Measurements from ENCODE around the gene MYEF2.
A peak's percentile ranks its signal among the peaks of the same experiment; 100 is the strongest.

MYEF2 gene

GRCh38 chr15:48177766-48178647 is at the start of gene MYEF2:
TSS of gene MYEF2 (minus strand) at chr15:48178295. CDS start at chr15:48178237, 58 bp downstream.
- DNase-seq (ENCODE audit: low spot score), result peak; percentile 44

DNA sequence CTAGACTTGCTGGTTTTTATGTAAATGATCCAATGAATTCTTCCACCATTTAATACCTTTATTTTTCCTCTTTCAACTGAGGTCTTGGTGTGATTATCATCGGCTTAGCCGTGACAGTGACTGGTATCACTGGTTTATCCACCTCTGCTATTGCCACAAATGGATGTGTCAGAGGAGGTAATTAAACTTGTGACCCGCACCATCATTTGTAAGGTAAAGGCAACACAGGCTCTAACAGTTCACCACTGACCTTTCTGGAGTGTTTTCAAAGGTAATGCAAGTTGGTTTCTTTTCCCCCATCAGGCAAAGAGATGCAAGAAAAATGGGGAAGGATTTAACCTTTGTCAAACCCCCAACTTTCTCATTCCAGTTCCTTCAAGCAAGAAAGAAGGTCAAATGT is 47.7 kb upstream of the MYEF2 start:
- DNase-seq (ENCODE audit: low spot score), result no peak

DNA sequence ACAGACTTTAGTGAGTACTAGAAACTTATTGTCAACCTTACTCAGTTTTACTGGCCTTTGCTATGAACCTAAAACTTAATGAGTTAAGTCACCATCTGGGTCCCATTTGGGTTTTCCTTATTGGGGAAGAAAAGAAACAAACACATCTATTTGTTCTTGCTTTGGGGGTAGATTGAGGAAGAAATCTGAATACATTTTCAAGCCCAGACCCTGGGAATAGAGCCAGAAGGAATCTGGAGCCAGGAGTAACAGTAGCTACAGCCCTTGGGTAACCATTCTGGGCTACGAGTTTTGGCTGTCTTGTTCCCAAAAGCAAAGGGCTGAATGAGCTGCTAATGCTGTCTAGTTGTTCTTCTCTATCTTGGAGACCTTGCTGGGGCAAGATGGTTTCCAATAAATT is 44.5 kb upstream of the MYEF2 start:
- no peak for DNase-seq (ENCODE audit: low spot score)

- peak; percentile 27 for DNase-seq (ENCODE audit: low spot score)
Measured at GRCh38 chr15:48221885-48222284, 43.8 kb upstream of the MYEF2 start.

GRCh38 chr15:48221261-48221660 is 43.2 kb upstream of the MYEF2 start:
- no peak for DNase-seq (ENCODE audit: low spot score)

DNA sequence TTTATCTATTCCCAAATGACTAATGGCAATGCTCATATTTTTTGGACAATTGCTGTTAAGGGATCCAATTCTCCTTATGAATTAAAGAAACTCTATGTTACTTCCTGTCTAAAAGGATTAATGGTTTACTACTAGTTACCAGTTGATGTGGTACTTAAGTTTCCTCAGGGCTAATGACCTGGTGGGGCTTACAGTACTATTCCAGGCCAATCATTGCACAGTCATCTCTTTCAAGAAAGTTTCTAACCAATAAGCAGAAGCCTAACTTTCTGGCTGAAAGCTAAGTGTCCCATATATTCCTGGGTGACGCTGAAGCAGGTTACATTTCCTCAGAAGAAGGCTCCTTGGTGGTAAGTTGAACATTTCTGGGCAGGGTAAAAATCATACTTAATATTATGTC is 27.9 kb upstream of the MYEF2 start, which contains the start of gene SLC12A1:
SLC12A1 (plus strand) TSS at position 322 of the 400 bp plus-strand sequence. CDS start 1,418 bp downstream, outside the sequence.
- DNase-seq (ENCODE audit: low spot score), result no peak

- no peak for DNase-seq (ENCODE audit: low spot score)
Measured at GRCh38 chr15:48202068-48202467, 24.0 kb upstream of the MYEF2 start.

DNA sequence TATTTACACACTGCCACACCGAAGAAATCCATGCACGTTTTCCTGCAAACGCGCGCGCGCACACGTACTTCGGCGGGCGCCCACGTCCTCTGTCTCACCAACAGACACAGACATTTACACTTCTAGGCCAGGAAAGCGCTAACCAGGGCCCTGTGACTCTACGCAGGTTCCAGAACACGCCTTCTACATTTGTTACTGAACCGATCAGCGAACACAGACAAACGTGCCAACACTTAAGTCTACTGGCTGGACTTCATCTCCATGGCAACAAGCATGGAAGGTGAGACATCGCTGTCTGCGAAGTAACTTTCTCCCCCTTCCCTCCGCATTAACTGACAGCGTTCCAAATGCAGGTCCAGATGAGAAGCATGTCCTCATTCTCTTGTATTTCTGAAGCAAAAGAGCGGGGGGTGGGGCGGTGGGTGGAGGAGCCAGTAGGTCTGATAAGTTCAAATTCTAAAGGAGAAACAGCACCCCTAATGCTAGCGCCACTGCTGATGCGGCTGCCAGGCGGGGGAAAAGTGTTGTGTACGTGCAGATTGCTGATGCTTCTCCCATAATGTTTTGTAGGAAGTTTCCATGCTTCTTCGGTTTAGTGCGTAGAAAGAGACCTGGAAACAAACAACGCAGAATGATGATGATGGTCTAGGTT is 13.6 kb upstream of the MYEF2 start, which contains the start of gene CTXN2:
CTXN2 (plus strand) TSS at position 92 of the 652 bp plus-strand sequence. CDS start 9,636 bp downstream, outside the sequence.
- no peak for DNase-seq (ENCODE audit: low spot score)

- peak; percentile 64 for DNase-seq (ENCODE audit: low spot score)
Measured at GRCh38 chr15:48190932-48191573, 13.0 kb upstream of the MYEF2 start.

- no peak for DNase-seq (ENCODE audit: low spot score)
Measured at GRCh38 chr15:48186271-48186670, 8.2 kb upstream of the MYEF2 start.

- DNase-seq (ENCODE audit: low spot score), result no peak
Measured at GRCh38 chr15:48185529-48185928, 7.4 kb upstream of the MYEF2 start.

GRCh38 chr15:48182749-48183148 is 4.7 kb upstream of the MYEF2 start:
- DNase-seq (ENCODE audit: low spot score), result no peak

GRCh38 chr15:48178648-48178931 is 495 bp upstream of the MYEF2 start:
- DNase-seq (ENCODE audit: low spot score), result no peak

DNA sequence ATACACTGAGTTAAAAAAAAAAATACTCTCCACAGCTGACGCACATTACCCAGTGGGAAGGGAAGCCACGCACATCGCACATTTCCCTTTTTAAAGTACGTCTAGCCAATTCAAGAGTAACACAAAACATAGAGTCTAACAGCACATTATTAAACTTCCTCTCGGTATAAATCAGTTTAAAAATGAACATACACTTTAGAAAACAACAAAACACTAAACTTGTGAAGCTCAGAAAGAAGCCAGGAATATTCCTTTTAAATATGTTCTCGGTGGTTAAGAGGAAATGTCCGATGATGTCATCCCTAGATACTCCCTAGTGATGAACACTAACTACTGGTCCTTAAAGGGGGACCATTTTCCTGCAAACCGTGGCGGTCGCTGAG is 721 bp downstream of the MYEF2 start:
- DNase-seq (ENCODE audit: low spot score), result peak; percentile 40

- DNase-seq (ENCODE audit: low spot score), result no peak
Measured at GRCh38 chr15:48176957-48177356, 1.1 kb downstream of the MYEF2 start.

DNA sequence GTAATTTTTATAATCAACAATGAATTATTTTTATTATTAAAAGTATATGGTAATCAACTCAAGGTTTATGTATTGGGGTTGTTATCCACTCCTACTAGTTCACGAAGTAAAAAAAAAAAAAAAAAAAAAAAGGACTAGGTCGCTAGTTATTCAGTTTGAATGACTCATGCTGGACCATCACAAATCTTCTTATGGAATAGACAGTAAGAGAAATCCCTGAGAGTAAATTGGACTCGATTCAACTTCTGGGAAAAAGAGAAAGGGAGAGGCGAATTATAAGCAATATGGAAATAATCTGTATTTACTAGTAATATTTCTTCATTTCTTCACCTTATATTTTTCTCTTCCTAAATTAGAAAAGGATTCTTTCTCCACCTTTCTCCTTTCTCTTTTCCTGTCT is 2.0 kb downstream of the MYEF2 start:
- DNase-seq (ENCODE audit: low spot score), result no peak

DNA sequence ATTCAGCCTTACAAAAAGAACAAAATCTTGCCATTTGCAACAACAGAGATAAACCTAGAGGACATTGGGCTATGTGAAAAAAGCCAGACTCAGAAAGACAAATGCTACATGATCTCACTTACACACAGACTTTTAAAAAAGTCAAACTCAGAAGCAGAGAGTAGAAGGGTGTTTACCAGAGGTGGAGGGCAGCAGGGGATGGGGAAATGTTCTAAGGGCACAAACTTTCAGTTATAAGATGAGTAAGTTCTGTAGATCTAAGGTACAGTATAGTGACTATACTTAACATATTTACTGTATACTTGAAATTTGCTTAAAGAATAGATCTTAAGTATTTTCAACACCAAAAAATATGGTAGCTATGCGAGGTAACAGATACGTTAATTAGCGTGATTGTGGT is 3.0 kb downstream of the MYEF2 start:
- no peak for DNase-seq (ENCODE audit: low spot score)

DNA sequence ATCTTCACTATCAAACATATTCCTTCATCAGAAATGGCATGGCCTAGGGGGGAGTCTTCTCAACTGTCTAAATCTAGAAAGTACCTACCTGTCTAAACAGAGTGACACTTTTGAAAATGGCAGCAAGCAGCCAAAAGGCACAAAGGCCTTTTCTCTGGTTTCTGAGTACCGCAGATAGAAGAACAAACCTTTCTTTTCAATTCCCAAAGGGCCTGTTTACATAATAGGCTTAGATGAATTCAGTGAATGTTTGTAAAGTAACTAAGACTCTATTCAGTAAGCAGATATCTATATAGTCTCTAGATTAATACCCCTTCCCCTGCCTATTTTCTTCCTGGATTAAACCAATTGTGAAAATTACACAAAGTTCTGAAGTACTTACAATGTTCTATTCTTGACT is 7.1 kb downstream of the MYEF2 start:
- no peak for DNase-seq (ENCODE audit: low spot score)

DNA sequence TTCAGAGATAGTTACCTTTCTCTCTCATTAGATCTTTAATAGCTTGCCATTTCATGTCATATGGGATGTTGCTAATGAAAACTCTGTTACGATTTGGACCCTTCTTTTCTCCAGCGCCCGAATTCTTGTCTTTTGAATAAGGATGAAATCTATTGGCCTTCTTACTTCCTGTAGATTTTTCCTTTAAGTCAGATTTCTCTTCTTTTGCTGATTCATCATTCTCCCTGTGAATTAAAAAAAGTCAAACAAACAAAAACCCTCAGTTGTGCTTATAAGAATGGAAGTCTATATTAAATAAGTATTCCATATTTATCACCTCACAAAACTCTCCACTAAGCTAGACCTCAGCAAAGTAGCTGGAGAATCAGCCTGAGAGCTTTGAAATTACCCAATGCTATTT is 9.5 kb downstream of the MYEF2 start:
- DNase-seq (ENCODE audit: low spot score), result no peak

GRCh38 chr15:48153526-48153925 is 24.6 kb downstream of the MYEF2 start:
- DNase-seq (ENCODE audit: low spot score), result no peak

GRCh38 chr15:48149858-48150257 is 28.2 kb downstream of the MYEF2 start:
- DNase-seq (ENCODE audit: low spot score), result no peak

DNA sequence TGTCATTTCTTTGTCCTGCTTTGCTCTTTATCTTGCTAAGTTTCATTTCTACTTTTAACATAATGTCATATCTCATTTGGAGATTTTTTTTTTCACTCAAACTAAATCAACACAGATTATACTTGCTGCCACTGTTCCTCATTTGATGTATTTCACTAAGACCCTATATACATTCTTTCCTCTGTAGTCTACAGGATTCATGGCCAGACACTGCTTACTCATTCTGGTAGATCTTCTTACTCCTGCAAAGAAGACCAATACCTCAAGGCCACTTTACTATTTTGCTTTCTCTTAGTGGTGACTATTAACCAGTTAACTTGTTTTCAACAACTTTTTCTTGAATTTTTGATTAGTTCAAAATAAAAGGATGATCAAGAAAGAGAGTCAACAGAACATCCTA is 30.7 kb downstream of the MYEF2 start:
- DNase-seq (ENCODE audit: low spot score), result no peak

DNA sequence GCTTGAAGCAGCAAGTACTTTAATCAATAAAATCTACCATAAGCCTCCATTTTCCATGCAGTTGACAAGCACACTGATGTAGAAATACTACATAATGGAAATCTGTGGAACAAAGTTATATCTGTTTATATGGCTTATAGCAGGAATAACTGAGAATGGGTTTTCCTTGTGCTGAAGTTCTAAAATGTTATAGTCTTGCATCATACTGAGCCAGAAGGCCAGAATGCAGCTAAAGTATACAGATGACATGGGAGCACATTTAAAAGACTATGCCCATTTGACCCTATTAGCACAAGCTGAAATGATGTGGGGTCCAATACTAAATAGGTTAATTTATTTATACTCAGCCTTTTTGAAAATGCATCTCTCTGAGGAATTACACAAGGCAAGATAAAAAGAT is 32.2 kb downstream of the MYEF2 start:
- no peak for DNase-seq (ENCODE audit: low spot score)
